Measurements from ENCODE around the gene CLDN6. TPM values are rescaled to one million over a fixed set of nuclear protein-coding genes. Genes with fewer than 3 reads are reported as not detected.

CLDN6 gene
- total RNA-seq, 1 experiment from 2014 or later, result not detected

GRCh38 chr16:3035289-3035971 is 17.4 kb upstream of the CLDN6 start:
- in situ Hi-C loops (cut with HindIII; ENCODE audit: low pct_unique_long_range_greater_than_20kb, low sequenced_read_pairs), result no loop called here
- DNase-seq (ENCODE audit: low read depth), result no peak

GRCh38 chr16:3032624-3033023 is 14.6 kb upstream of the CLDN6 start:
- in situ Hi-C loops (cut with HindIII; ENCODE audit: low pct_unique_long_range_greater_than_20kb, low sequenced_read_pairs), result no loop called here
- no peak for DNase-seq (ENCODE audit: low read depth)

GRCh38 chr16:3030222-3031212 is 12.5 kb upstream of the CLDN6 start:
- DNase-seq (ENCODE audit: low read depth), result no peak

GRCh38 chr16:3029491-3030221 is 11.7 kb upstream of the CLDN6 start:
- in situ Hi-C loops (cut with HindIII; ENCODE audit: low pct_unique_long_range_greater_than_20kb, low sequenced_read_pairs), result no loop called here
- DNase-seq (ENCODE audit: low read depth), result no peak

More at GRCh38 chr16:3030222-3031212, 12.5 kb upstream of the CLDN6 start:
- in situ Hi-C loops (cut with HindIII; ENCODE audit: low pct_unique_long_range_greater_than_20kb, low sequenced_read_pairs), result no loop called here

- DNase-seq (ENCODE audit: low read depth), result no peak
- in situ Hi-C loops (cut with HindIII; ENCODE audit: low pct_unique_long_range_greater_than_20kb, low sequenced_read_pairs), result no loop called here
These were observed 10.8 kb upstream of the CLDN6 start for GRCh38 chr16:3028716-3029319.

GRCh38 chr16:3027983-3028715 is 10.2 kb upstream of the CLDN6 start:
- DNase-seq (ENCODE audit: low read depth), result peak; percentile 81

GRCh38 chr16:3027489-3027795 is 9.5 kb upstream of the CLDN6 start:
- in situ Hi-C loops (cut with HindIII; ENCODE audit: low pct_unique_long_range_greater_than_20kb, low sequenced_read_pairs), result no loop called here
- DNase-seq (ENCODE audit: low read depth), result no peak

More at GRCh38 chr16:3027983-3028715, 10.2 kb upstream of the CLDN6 start:
- in situ Hi-C loops (cut with HindIII; ENCODE audit: low pct_unique_long_range_greater_than_20kb, low sequenced_read_pairs), result no loop called here

- in situ Hi-C loops (cut with HindIII; ENCODE audit: low pct_unique_long_range_greater_than_20kb, low sequenced_read_pairs), result no loop called here
- no peak for DNase-seq (ENCODE audit: low read depth)
These were observed 8.9 kb upstream of the CLDN6 start for GRCh38 chr16:3026609-3027488.

- in situ Hi-C loops (cut with HindIII; ENCODE audit: low pct_unique_long_range_greater_than_20kb, low sequenced_read_pairs), result no loop called here
- DNase-seq (ENCODE audit: low read depth), result no peak
These were observed 8.0 kb upstream of the CLDN6 start for GRCh38 chr16:3026003-3026378.

GRCh38 chr16:3025032-3026002 is 7.3 kb upstream of the CLDN6 start:
- no peak for DNase-seq (ENCODE audit: low read depth)
- in situ Hi-C loops (cut with HindIII; ENCODE audit: low pct_unique_long_range_greater_than_20kb, low sequenced_read_pairs), result no loop called here

- in situ Hi-C loops (cut with HindIII; ENCODE audit: low pct_unique_long_range_greater_than_20kb, low sequenced_read_pairs), result no loop called here
- DNase-seq (ENCODE audit: low read depth), result peak; percentile 97
These were observed 5.9 kb upstream of the CLDN6 start, which contains the start of the genes HCFC1R1 and THOC6 for GRCh38 chr16:3023669-3024478. Gene HCFC1R1, minus strand, starts transcription at chr16:3023942. Its CDS starts 1 bp downstream, at chr16:3023941. Gene THOC6, plus strand, starts transcription at chr16:3024035. Its CDS starts 292 bp downstream, at chr16:3024327.

- DNase-seq (ENCODE audit: low read depth), result peak; percentile 94
- in situ Hi-C loops (cut with HindIII; ENCODE audit: low pct_unique_long_range_greater_than_20kb, low sequenced_read_pairs), result no loop called here
These were observed 5.4 kb upstream of the CLDN6 start for GRCh38 chr16:3023415-3023668.

- in situ Hi-C loops (cut with HindIII; ENCODE audit: low pct_unique_long_range_greater_than_20kb, low sequenced_read_pairs), result no loop called here
- DNase-seq (ENCODE audit: low read depth), result no peak
These were observed 4.9 kb upstream of the CLDN6 start for GRCh38 chr16:3022684-3023414.

- peak; percentile 97 for DNase-seq (ENCODE audit: low read depth)
- in situ Hi-C loops (cut with HindIII; ENCODE audit: low pct_unique_long_range_greater_than_20kb, low sequenced_read_pairs), result no loop called here
These were observed 4.3 kb upstream of the CLDN6 start for GRCh38 chr16:3022208-3022683.
